Endothelial cell of umbilical vein (primary cell): ENCODE results near the gene SLC19A1. TPM values are rescaled to one million over a fixed set of nuclear protein-coding genes. Genes with fewer than 3 reads are reported as not detected.

Experiments
- BruUV-seq: library from RNA; stranded (reverse); fragments of 400-500 nt; replicated peaks from 2 replicates; lab custom pipeline; 2021; lab: Mats Ljungman, UMichigan
- CTCF ChIA-PET: fragments of 300-600, 350-600 bp; sonication (Branson Sonifier 250); formaldehyde crosslinking; loops from one replicate; lab custom pipeline; 2021; ENCODE audit warnings: antibody characterized with exemption, inconsistent platforms; lab: Charles Lee
- POLR2A ChIA-PET: fragments of 300-600, 350-600 bp; sonication (Branson Sonifier 250); formaldehyde crosslinking; loops from one replicate; lab custom pipeline; 2021; ENCODE audit warnings: antibody characterized with exemption, inconsistent platforms; lab: Charles Lee
- DNase-seq: peaks from one replicate; pipeline ENCODE4 v3.0.0-alpha.2; 2011; ENCODE audit warnings: low read depth, low spot score
- FAIRE-seq: peaks from 2 replicates; lab custom pipeline; 2011; peaks lifted over from hg19 to GRCh38; lab: Jason Lieb, UNC
- H2AFZ ChIP-seq: 2 replicates; pipeline ENCODE4 v1.6.0; 2012; ENCODE audit warnings: low read depth, low read length, control low read depth, inconsistent platforms
- H3K27ac ChIP-seq: 2 replicates; pipeline ENCODE4 v1.5.1; 2011; ENCODE audit warnings: low read depth, mild to moderate bottlenecking, control low read depth, low read length, moderate library complexity; ENCODE audit not compliant: insufficient read depth
- H3K27me3 ChIP-seq, 2 experiments: 2 replicates each; pipeline versions ENCODE4 v1.6.0 to v1.6.1; 2011; ENCODE audit warnings: low read length in 2 of 2, mixed read lengths in 1 of 2; ENCODE audit not compliant: control insufficient read depth in 2 of 2, insufficient read depth in 2 of 2
- H3K36me3 ChIP-seq, 2 experiments: 2 replicates in 1 of 2; 3 replicates in 1 of 2; pipeline ENCODE4 v1.5.1; 2011; ENCODE audit warnings: low read length in 2 of 2, mild to moderate bottlenecking in 1 of 2, moderate library complexity in 1 of 2; ENCODE audit not compliant: control insufficient read depth in 2 of 2, insufficient read depth in 2 of 2; ENCODE audit errors: extremely low read depth in 1 of 2
- H3K4me1 ChIP-seq: 3 replicates; pipeline ENCODE4 v1.5.1; 2011; ENCODE audit warnings: mild to moderate bottlenecking, low read length; ENCODE audit not compliant: control insufficient read depth, insufficient read depth; ENCODE audit errors: extremely low read depth
- H3K4me2 ChIP-seq: 2 replicates; pipeline ENCODE4 v1.6.1; 2011; ENCODE audit warnings: low read length, control low read depth, mixed read lengths; ENCODE audit not compliant: insufficient read depth
- H3K4me3 ChIP-seq, 3 experiments: fragments of 200-600 bp in 1 of 3; sonication (generic), shearing (Covaris generic) in 1 of 3; replicated peaks in 1 of 3; 2 replicates each; pipeline ENCODE4 v1.5.1; 2011 to 2016; ENCODE audit warnings: control low read depth in 3 of 3, low read length in 3 of 3, mild to moderate bottlenecking in 2 of 3, inconsistent platforms in 1 of 3, low read depth in 1 of 3, moderate library complexity in 1 of 3; ENCODE audit not compliant: insufficient read depth in 1 of 3
- H3K79me2 ChIP-seq: 2 replicates; pipeline ENCODE4 v1.6.0; 2012; ENCODE audit warnings: low read length, inconsistent platforms; ENCODE audit not compliant: control insufficient read depth, insufficient read depth
- H3K9ac ChIP-seq: replicated peaks from 2 replicates; pipeline ENCODE3; 2011; ENCODE audit warnings: low read length, control low read depth; ENCODE audit not compliant: insufficient read depth; ENCODE audit errors: extremely low read depth
- H3K9me1 ChIP-seq: replicated peaks from 3 replicates; pipeline ENCODE4 v1.6.0; 2011; ENCODE audit warnings: mild to moderate bottlenecking, low read length; ENCODE audit not compliant: control insufficient read depth, insufficient read depth; ENCODE audit errors: extremely low read depth
- H3K9me3 ChIP-seq: replicated peaks from 2 replicates; pipeline ENCODE4 v1.5.1; 2012; ENCODE audit warnings: low read length, inconsistent platforms; ENCODE audit not compliant: control insufficient read depth, insufficient read depth
- H4K20me1 ChIP-seq: replicated peaks from 2 replicates; pipeline ENCODE3; 2011; ENCODE audit warnings: mild to moderate bottlenecking, low read length; ENCODE audit not compliant: control insufficient read depth, insufficient read depth; ENCODE audit errors: extremely low read depth
- EZH2 ChIP-seq: IDR thresholded peaks from 2 replicates; pipeline ENCODE4 v1.6.1; 2012; ENCODE audit warnings: borderline replicate concordance, low read depth, mild to moderate bottlenecking, moderate library complexity, low read length, inconsistent platforms; ENCODE audit not compliant: severe bottlenecking
- FOS ChIP-seq: IDR thresholded peaks from 2 replicates; pipeline ENCODE4 v1.6.1; 2011; ENCODE audit warnings: mild to moderate bottlenecking, low read length, moderate library complexity, borderline replicate concordance; ENCODE audit not compliant: insufficient read depth
- GATA2 ChIP-seq: IDR thresholded peaks from 2 replicates; pipeline ENCODE4 v1.7.0; 2011; ENCODE audit warnings: low read depth, mild to moderate bottlenecking, moderate library complexity, mixed read lengths, low read length; ENCODE audit not compliant: insufficient read length, insufficient read depth
- JUN ChIP-seq: IDR thresholded peaks from 2 replicates; pipeline ENCODE4 v1.6.1; 2011; ENCODE audit warnings: borderline replicate concordance, low read depth; ENCODE audit not compliant: insufficient read length, insufficient read depth
- MYC ChIP-seq: IDR thresholded peaks from one replicate; pipeline ENCODE4 v1.6.1; 2011; ENCODE audit warnings: mild to moderate bottlenecking, low read depth, low read length
- POLR2A ChIP-seq: IDR thresholded peaks from 2 replicates; pipeline ENCODE4 v1.6.1; 2012; ENCODE audit warnings: low read depth, mild to moderate bottlenecking, control low read depth, low read length
- POLR2AphosphoS5 ChIP-seq: IDR thresholded peaks from 2 replicates; pipeline ENCODE4 v1.6.1; 2012; ENCODE audit warnings: low read depth, mild to moderate bottlenecking, control low read depth, low read length, moderate library complexity; ENCODE audit not compliant: insufficient read depth
- dilution Hi-C: fragments of 300-500 bp; cut with MboI; formaldehyde crosslinking; loops from one replicate; pipeline ENCODE4 v1.15.0; 2019; ENCODE audit warnings: low sequenced_read_pairs; ENCODE audit not compliant: extremely low pct_ligation_motif_present
- intact Hi-C: fragments of 100-400 bp; cut with micrococcal nuclease; formaldehyde crosslinking; loops from one replicate; pipeline ENCODE4 v1.10.0; 2022
- polyA plus RNA-seq, 4 experiments: library from polyadenylated mRNA; depleted of rRNA in 3 of 4; stranded (reverse) in 3 of 4; unstranded in 1 of 4; fragments of >200 nt; gene quantifications; 2 replicates each; pipeline versions ENCODE4 v1.2.1 to v1.2.3, GENCODE V29; 2011 to 2012; ENCODE audit warnings: missing spikeins in 1 of 4
- total RNA-seq: library from RNA; stranded (reverse); gene quantifications from 2 replicates; pipeline ENCODE4 v1.2.3, GENCODE V29; 2021
- TF ChIP-seq, protein P1 (sequence below): IDR thresholded peaks from 2 replicates; pipeline ENCODE4 v1.6.1; 2011; ENCODE audit not compliant: insufficient read depth, insufficient read length

SLC19A1 gene
- total and polyA plus RNA-seq, 2 donors (not counting 3 experiments of a cell fraction or from before 2014, with no cell fraction given): 36.3 to 54.6 TPM

DNA sequence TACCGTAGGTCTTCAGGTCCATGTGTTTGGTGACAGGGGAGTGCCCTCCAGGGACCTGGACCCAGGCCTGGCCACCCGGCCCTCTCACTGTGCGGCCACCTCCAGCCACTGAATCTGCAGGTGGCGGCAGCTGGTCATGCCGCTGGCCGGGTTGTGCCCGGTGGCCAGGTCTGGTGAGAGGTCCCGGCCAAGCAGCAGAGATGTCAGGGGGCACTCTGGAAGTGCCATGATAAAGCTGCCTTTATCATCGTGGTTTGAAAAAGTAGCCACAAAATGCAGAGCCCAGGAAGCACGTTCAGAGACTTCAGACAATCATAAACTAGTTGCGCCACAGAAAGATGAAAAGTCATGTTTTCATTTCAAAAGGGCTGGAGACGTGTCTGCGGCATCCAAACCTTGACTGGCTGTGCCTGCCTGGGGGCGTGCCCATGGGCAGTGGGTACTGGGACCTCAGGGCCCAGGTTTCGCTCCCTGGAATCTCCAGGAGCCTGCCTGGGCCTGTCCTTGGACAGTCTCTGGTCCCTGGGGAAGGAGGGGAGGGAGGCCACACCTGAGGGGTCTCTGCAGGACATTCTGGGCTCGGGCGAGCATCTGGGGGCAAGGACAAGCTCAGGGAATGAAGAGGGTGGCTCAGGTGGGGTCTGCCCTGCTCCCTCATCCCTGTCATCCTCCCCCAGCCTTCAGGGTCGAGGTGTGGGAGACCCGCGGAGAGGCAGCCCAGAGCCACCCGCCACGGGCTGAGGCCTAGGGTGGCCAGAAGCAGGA lies 92.4 kb downstream of the SLC19A1 start:
- no peaks in the 10 kb centered on the region for H3K36me3 ChIP-seq
- dilution Hi-C loops (no loop called here), intact Hi-C loops (no loop called here)
- no peaks in the 10 kb centered on the region for H3K9me3 ChIP-seq
- ChIA-PET POLR2A (no interaction called here), CTCF (interaction anchor here (1.1 kb wide), 1 partner anchor 10 kb away, joined by 3 read pairs; no protein-coding TSS in a partner anchor)
- no peaks in the 10 kb centered on the region for H4K20me1 ChIP-seq
- no peak overlapping the region for H3K4me3 ChIP-seq
- no peak overlapping the region for H3K27ac ChIP-seq
- no peak for FAIRE-seq
- no peak overlapping the region for H3K4me2 ChIP-seq
- no peak overlapping the region for H2AFZ ChIP-seq
- BruUV-seq: no TSS peak
- H3K4me1 ChIP-seq: no peaks in the 10 kb centered on the region
- no peaks in the 10 kb centered on the region for H3K27me3 ChIP-seq
- TF ChIP-seq JUN: no peak
- TF ChIP-seq POLR2A: no peak
- DNase-seq: no peak
- no peaks in the 10 kb centered on the region for H3K9me1 ChIP-seq
- peaks cover 74% of the 10 kb centered on the region for H3K79me2 ChIP-seq
- H3K9ac ChIP-seq: no peak overlapping the region

DNA sequence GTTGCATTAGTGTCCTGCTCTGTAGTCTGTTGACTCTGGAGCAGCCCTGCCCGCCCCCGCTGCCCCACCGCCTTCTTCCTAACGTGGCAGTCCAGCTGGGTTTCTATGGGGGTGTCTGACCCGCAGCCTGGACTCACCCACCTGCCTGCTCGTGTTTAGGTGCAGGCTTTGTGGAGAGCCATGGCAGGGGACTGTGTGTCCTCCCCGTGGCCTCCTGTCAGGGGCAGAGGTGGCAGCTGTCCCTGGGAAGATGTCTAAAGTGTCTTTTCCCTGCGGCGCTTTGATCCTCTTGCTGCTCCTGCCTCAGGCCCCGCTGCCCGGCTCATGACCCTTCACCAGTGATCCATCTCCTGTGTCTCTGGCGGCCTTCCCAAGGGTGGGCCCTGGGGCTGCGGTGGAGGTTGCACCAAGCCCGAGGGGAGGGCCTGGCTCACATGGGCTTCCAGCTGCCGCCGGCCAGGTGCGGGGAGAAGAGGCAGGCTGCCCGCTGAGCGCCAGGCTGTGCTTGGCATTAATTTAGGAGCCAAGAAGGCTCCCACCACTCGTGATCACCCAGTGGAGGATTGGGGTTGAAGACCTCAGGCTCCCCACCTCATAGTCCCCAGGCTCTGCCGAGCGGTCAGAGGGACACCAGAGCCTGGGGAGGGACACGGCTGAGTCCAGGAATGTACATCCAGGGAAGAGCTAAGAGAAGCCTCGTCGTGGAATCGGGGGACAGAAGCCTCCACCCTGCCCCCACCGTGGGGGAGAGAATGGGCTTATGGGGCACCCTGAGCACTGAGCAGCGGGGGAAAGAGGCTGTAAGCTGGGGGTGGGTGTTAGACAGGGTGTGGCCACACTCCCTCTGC lies 93.2 kb downstream of the SLC19A1 start:
- H3K27me3 ChIP-seq: no peaks in the 10 kb centered on the region
- H3K9ac ChIP-seq: no peak overlapping the region
- no peaks in the 10 kb centered on the region for H3K36me3 ChIP-seq
- H3K4me2 ChIP-seq: no peak overlapping the region
- no TSS peak for BruUV-seq
- H3K9me3 ChIP-seq: no peaks in the 10 kb centered on the region
- dilution Hi-C loops (no loop called here), intact Hi-C loops (no loop called here)
- POLR2A ChIA-PET: no interaction called here
- CTCF ChIA-PET: interaction anchor here (1.1 kb wide), 1 partner anchor 11 kb away, joined by 3 read pairs; no protein-coding TSS in a partner anchor
- no peak overlapping the region for H3K27ac ChIP-seq
- DNase-seq (no peak), FAIRE-seq (no peak)
- H4K20me1 ChIP-seq: no peaks in the 10 kb centered on the region
- no peaks in the 10 kb centered on the region for H3K9me1 ChIP-seq
- H3K79me2 ChIP-seq: peaks cover 76% of the 10 kb centered on the region
- no peaks in the 10 kb centered on the region for H3K4me1 ChIP-seq
- H2AFZ ChIP-seq: no peak overlapping the region
- no peak overlapping the region for H3K4me3 ChIP-seq
- TF ChIP-seq FOS (no peak), GATA2 (no peak), EZH2 (no peak), JUN (no peak), POLR2AphosphoS5 (no peak), MYC (no peak), POLR2A (no peak)
- TF ChIP-seq, protein P1, sequence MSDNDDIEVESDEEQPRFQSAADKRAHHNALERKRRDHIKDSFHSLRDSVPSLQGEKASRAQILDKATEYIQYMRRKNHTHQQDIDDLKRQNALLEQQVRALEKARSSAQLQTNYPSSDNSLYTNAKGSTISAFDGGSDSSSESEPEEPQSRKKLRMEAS: no peak
